HG02870 (cell line): ENCODE data around the gene NET1.

Experiments
- ATAC-seq: cut with Tn5 transposase; IDR thresholded peaks from one replicate; pipeline ENCODE4 v1.9.1; 2021; ENCODE audit warnings: mild to moderate bottlenecking, moderate library complexity; ENCODE audit not compliant: unreplicated experiment

Gene NET1

GRCh38 chr10:5442065-5442989 lies 30.0 kb downstream of the NET1 start:
- ATAC-seq: no peak

GRCh38 chr10:5442990-5443370 lies 30.6 kb downstream of the NET1 start:
- peak; percentile 9 for ATAC-seq

GRCh38 chr10:5443429-5443828 lies 31.1 kb downstream of the NET1 start:
- ATAC-seq: peak; percentile 77

GRCh38 chr10:5445006-5445405 lies 32.6 kb downstream of the NET1 start:
- ATAC-seq: no peak

GRCh38 chr10:5446390-5446926 lies 34.1 kb downstream of the NET1 start:
- ATAC-seq: no peak

- no peak for ATAC-seq
Observed at GRCh38 chr10:5447056-5447455, 34.7 kb downstream of the NET1 start.

- peak; percentile 63 for ATAC-seq
Observed at GRCh38 chr10:5447611-5448071, 35.3 kb downstream of the NET1 start.

GRCh38 chr10:5448333-5449001 lies 36.1 kb downstream of the NET1 start:
- ATAC-seq: no peak

- ATAC-seq: no peak
Observed at GRCh38 chr10:5449227-5449626, 36.9 kb downstream of the NET1 start.

- no peak for ATAC-seq
Observed at GRCh38 chr10:5449823-5450222, 37.5 kb downstream of the NET1 start.

GRCh38 chr10:5450605-5451384 lies 38.4 kb downstream of the NET1 start:
- no peak for ATAC-seq

- no peak for ATAC-seq
Observed at GRCh38 chr10:5453749-5454489, 41.6 kb downstream of the NET1 start.

GRCh38 chr10:5456563-5456962 lies 44.2 kb downstream of the NET1 start:
- ATAC-seq: no peak

GRCh38 chr10:5457741-5458140 lies 45.4 kb downstream of the NET1 start:
- ATAC-seq: no peak

GRCh38 chr10:5458425-5458824 lies 46.1 kb downstream of the NET1 start:
- ATAC-seq: no peak

GRCh38 chr10:5458949-5459747 lies 46.8 kb downstream of the NET1 start:
- no peak for ATAC-seq

- ATAC-seq: no peak
Observed at GRCh38 chr10:5460468-5461202, 48.3 kb downstream of the NET1 start.

GRCh38 chr10:5461203-5461588 lies 48.8 kb downstream of the NET1 start:
- no peak for ATAC-seq
